Measurements from ENCODE around the gene ADCK2.
"Not testable (repeated sequence)": the region's sequence is repeated elsewhere in the genome, so short reads cannot be mapped to it uniquely, and the experiment has no call there.

The ADCK2 gene

DNA sequence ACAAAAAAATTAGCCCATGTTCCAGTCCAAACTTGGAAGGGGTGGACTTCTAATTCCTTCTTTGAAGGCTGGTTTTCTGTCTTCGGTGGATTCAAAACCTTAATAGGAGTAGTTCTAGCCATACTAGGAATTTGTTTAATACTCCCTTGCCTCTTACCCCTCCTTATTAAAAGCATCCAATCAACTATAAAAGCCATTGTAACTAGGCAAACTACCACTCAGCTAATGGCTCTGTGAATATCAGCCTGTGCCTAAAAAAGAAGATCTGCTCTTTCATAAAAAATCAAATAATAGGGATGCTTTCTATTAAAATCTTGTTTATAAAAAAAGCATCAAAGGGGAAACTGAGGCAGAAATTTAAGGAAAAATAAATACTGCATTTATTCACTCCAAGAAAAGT lies 4.1 kb upstream of the ADCK2 start:
- H3K4me3 ChIP-seq (ENCODE audit: severe bottlenecking): no peak overlapping the region
- TF ChIP-seq, protein P1, sequence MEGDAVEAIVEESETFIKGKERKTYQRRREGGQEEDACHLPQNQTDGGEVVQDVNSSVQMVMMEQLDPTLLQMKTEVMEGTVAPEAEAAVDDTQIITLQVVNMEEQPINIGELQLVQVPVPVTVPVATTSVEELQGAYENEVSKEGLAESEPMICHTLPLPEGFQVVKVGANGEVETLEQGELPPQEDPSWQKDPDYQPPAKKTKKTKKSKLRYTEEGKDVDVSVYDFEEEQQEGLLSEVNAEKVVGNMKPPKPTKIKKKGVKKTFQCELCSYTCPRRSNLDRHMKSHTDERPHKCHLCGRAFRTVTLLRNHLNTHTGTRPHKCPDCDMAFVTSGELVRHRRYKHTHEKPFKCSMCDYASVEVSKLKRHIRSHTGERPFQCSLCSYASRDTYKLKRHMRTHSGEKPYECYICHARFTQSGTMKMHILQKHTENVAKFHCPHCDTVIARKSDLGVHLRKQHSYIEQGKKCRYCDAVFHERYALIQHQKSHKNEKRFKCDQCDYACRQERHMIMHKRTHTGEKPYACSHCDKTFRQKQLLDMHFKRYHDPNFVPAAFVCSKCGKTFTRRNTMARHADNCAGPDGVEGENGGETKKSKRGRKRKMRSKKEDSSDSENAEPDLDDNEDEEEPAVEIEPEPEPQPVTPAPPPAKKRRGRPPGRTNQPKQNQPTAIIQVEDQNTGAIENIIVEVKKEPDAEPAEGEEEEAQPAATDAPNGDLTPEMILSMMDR (IDR thresholded peaks at IDR 0.05; ENCODE audit: poor library complexity, severe bottlenecking): no peak
- no peak overlapping the region for H3K27ac ChIP-seq (ENCODE audit: poor library complexity, severe bottlenecking)
- no peaks in the 10 kb centered on the region for H3K9me3 ChIP-seq (ENCODE audit: severe bottlenecking)
- peaks cover 5% of the 10 kb centered on the region for H3K4me1 ChIP-seq (ENCODE audit: insufficient read depth, poor library complexity, severe bottlenecking)
- no peaks in the 10 kb centered on the region for H3K36me3 ChIP-seq (ENCODE audit: low read depth)
- no peaks in the 10 kb centered on the region for H3K27me3 ChIP-seq (ENCODE audit: insufficient read depth, poor library complexity, severe bottlenecking)
- ATAC-seq (ENCODE audit: low read depth): no peak
- DNase-seq (ENCODE audit: low spot score): no peak

DNA sequence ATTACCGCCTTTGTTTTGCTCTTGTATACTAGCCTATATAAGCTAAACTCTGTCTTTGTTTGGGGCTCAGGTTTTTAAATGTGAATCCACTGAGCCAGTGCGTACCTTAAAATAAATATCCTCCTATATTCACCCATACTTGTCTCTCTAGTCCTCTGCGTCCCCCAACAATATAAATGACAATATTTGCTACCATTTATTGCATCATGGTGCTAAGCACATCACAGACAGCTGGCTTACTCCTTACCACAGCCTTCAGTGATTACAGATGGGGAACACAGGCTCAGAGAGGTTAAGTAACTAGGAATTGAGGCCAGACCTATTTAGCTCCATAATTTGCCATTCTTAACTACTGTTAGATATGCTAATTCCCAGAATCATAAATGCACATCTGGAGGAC lies 3.4 kb upstream of the ADCK2 start:
- no peaks in the 10 kb centered on the region for H3K36me3 ChIP-seq (ENCODE audit: low read depth)
- no peak overlapping the region for H3K27ac ChIP-seq (ENCODE audit: poor library complexity, severe bottlenecking)
- no peaks in the 10 kb centered on the region for H3K27me3 ChIP-seq (ENCODE audit: insufficient read depth, poor library complexity, severe bottlenecking)
- no peaks in the 10 kb centered on the region for H3K9me3 ChIP-seq (ENCODE audit: severe bottlenecking)
- ATAC-seq (ENCODE audit: low read depth) (no peak), DNase-seq (ENCODE audit: low spot score) (no peak)
- no peak overlapping the region for H3K4me3 ChIP-seq (ENCODE audit: severe bottlenecking)
- TF ChIP-seq, protein P1 (IDR thresholded peaks at IDR 0.05; ENCODE audit: poor library complexity, severe bottlenecking): no peak
- peaks cover 9% of the 10 kb centered on the region for H3K4me1 ChIP-seq (ENCODE audit: insufficient read depth, poor library complexity, severe bottlenecking)

DNA sequence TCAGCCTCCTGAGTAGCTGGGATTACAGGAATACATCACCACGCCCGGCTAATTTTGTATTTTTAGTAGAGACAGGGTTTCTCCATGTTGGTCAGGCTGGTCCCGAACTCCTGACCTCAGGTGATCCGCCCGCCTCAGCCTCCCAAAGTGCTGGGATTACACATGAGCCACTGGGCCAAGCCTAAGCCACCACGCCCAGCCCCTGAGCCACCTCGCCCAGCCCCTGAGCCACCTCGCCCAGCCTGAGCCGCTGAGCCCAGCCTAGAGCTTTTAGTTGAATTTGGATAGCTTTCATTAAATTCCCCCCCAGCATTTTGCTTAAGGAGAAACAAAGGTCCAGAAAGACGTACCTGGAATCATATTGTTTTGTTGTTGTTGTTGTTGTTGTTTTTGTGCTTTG lies 2.9 kb upstream of the ADCK2 start:
- not testable (repeated sequence) for ATAC-seq (ENCODE audit: low read depth); H3K27me3 ChIP-seq (ENCODE audit: insufficient read depth, poor library complexity, severe bottlenecking); H3K27ac ChIP-seq (ENCODE audit: poor library complexity, severe bottlenecking); DNase-seq (ENCODE audit: low spot score); H3K4me3 ChIP-seq (ENCODE audit: severe bottlenecking); H3K9me3 ChIP-seq (ENCODE audit: severe bottlenecking); H3K36me3 ChIP-seq (ENCODE audit: low read depth); H3K4me1 ChIP-seq (ENCODE audit: insufficient read depth, poor library complexity, severe bottlenecking)

DNA sequence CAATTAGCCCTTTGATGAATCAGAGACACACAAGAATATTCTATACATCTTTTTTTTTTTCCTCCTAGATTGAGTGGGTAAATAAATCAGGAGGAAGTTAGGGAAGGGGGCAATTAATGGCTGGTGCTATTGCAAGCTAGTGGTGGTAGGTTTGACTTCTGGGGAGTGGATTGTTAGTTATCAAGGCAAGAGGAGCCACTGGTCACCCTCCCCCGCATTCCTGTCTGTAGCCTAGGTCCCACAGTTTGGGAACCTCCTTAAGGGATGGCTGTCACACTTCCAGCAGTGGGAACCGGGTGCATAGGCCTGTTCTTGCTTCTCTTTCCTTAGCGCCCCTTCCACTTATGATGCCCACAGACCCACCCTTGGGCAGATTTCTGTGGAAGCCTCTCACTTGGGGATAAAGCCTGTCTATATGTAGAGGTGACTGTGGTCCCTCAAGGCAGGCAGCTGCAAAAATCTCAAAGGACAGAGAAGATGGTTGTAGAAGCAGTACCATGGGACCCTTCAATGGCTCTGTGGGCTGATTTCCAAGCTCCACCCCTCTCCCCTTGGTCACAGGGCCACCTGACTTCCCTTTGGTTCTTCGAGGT lies 2.3 kb upstream of the ADCK2 start:
- Histone ChIP-seq H3K36me3 (ENCODE audit: low read depth) (0 out of 2 replicates have a peak, but pooled peaks cover 4% of the 10 kb centered on the region), H3K27me3 (ENCODE audit: insufficient read depth, poor library complexity, severe bottlenecking) (no peaks in the 10 kb centered on the region), H3K4me1 (ENCODE audit: insufficient read depth, poor library complexity, severe bottlenecking) (peaks cover 9% of the 10 kb centered on the region), H3K27ac (ENCODE audit: poor library complexity, severe bottlenecking) (no peak overlapping the region), H3K9me3 (ENCODE audit: severe bottlenecking) (no peaks in the 10 kb centered on the region), H3K4me3 (ENCODE audit: severe bottlenecking) (no peak overlapping the region)
- DNase-seq (ENCODE audit: low spot score): no peak
- ATAC-seq (ENCODE audit: low read depth): no peak
- TF ChIP-seq, protein P1 (IDR thresholded peaks at IDR 0.05; ENCODE audit: poor library complexity, severe bottlenecking): no peak

DNA sequence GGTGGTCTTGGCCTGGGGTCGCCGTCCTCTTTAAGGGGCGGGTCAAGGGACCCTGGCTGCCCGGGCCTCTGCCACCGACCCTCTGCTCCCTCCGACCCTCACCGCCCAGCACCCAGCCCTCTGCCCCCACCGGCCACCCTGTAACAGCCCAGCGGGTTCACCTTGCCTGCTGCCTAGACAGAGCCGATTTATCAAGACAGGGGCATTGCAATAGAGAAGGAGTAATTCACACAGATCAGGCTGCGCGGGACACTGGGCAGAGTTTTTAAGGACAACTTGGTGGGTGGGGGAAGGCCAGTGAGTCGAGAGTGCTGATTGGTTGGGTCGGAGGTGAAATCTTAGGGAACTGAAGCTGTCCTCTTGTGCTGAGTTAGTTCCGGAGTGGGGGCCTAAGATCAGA lies 779 bp upstream of the ADCK2 start:
- Histone ChIP-seq H3K27me3 (ENCODE audit: insufficient read depth, poor library complexity, severe bottlenecking) (no peaks in the 10 kb centered on the region), H3K4me3 (ENCODE audit: severe bottlenecking) (no peak overlapping the region), H3K36me3 (ENCODE audit: low read depth) (peaks cover 12% of the 10 kb centered on the region), H3K27ac (ENCODE audit: poor library complexity, severe bottlenecking) (no peak overlapping the region), H3K9me3 (ENCODE audit: severe bottlenecking) (no peaks in the 10 kb centered on the region), H3K4me1 (ENCODE audit: insufficient read depth, poor library complexity, severe bottlenecking) (peaks cover 9% of the 10 kb centered on the region)
- no peak for DNase-seq (ENCODE audit: low spot score)
- ATAC-seq (ENCODE audit: low read depth): no peak
- TF ChIP-seq, protein P1 (IDR thresholded peaks at IDR 0.05; ENCODE audit: poor library complexity, severe bottlenecking): no peak
